Heart left ventricle (tissue), 16 donors: ENCODE results near the gene ZNF507. TPM values are rescaled to one million over a fixed set of nuclear protein-coding genes. Genes with fewer than 3 reads are reported as not detected.

Experiments used
- ATAC-seq, 4 donors: fragments of 200-7000 bp; cut with Tn5 transposase; one replicate each; pipeline ENCODE4 v1.9.1; 2020 to 2022; ENCODE audit warnings: moderate library complexity in 4 of 4, mild to moderate bottlenecking in 3 of 4, moderate number of reproducible peaks in 1 of 4
- DNase-seq, 5 donors: peaks; one replicate each; pipeline ENCODE4 v3.0.0-alpha.2; 2020
- H3K27ac ChIP-seq, 12 donors: fragments of 200-600 bp; sonication (generic) in 4 of 12; one replicate each; pipeline versions ENCODE4 v1.5.0 to v1.8.0; 2016 to 2022; ENCODE audit warnings: mild to moderate bottlenecking in 2 of 12
- H3K27me3 ChIP-seq, 9 donors: fragments of 200-600 bp; sonication (generic) in 2 of 9; one replicate each; pipeline versions ENCODE4 v1.5.1 to v1.8.0; 2016 to 2022; ENCODE audit warnings: mild to moderate bottlenecking in 3 of 9
- H3K36me3 ChIP-seq, 9 donors: fragments of 200-600 bp; sonication (generic) in 2 of 9; one replicate each; pipeline versions ENCODE4 v1.5.0 to v1.8.0; 2018 to 2022; ENCODE audit warnings: mild to moderate bottlenecking in 2 of 9
- H3K4me1 ChIP-seq, 12 donors: fragments of 200-600 bp; sonication (generic) in 4 of 12; one replicate each; pipeline versions ENCODE4 v1.5.0 to v1.8.0; 2016 to 2022; ENCODE audit warnings: mild to moderate bottlenecking in 3 of 12
- H3K4me3 ChIP-seq, 12 donors: fragments of 200-600 bp; sonication (generic) in 4 of 12; one replicate each; pipeline versions ENCODE4 v1.5.0 to v1.8.0; 2017 to 2022; ENCODE audit warnings: mild to moderate bottlenecking in 9 of 12, moderate library complexity in 4 of 12
- H3K9me3 ChIP-seq, 12 donors: fragments of 200-600 bp; sonication (generic) in 4 of 12; one replicate each; pipeline versions ENCODE4 v1.5.0 to v1.8.0; 2016 to 2022; ENCODE audit warnings: mild to moderate bottlenecking in 1 of 12
- CTCF ChIP-seq, 12 donors: fragments of 200-600 bp; sonication (generic) in 4 of 12; IDR thresholded peaks; one replicate each; pipeline versions ENCODE4 v1.5.0 to v1.8.0; 2018 to 2022; ENCODE audit warnings: antibody characterized with exemption in 12 of 12, mild to moderate bottlenecking in 5 of 12
- POLR2A ChIP-seq, 2 donors: fragments of 450-650 bp; IDR thresholded peaks; one replicate each; pipeline ENCODE4 v1.6.1; 2017; ENCODE audit warnings: antibody characterized with exemption in 2 of 2, mild to moderate bottlenecking in 2 of 2, moderate library complexity in 2 of 2
- WGBS, 4 donors: extraction: QIAGEN DNeasy Blood & Tissue Kit in 2 of 4; methylation state at CpG; one replicate each; pipeline versions ENCODE4 v1.1.5 to v1.1.7; 2013 to 2018; 5-methylcytosine and 5-hydroxymethylcytosine counted together
- intact Hi-C, 10 donors: fragments of 100-400 bp; cut with DNase I; formaldehyde crosslinking; loops; one replicate each; pipeline versions ENCODE4 v1.11.1 to v1.14.2; 2022
- polyA plus RNA-seq, 2 donors: library from polyadenylated mRNA; stranded (reverse); fragments of 200-250 nt; gene quantifications; one replicate each; pipeline ENCODE4 v1.2.3, GENCODE V29; 2013
- total RNA-seq, 9 donors: library from RNA; depleted of rRNA in 2 of 9; stranded (reverse); fragments of >200 nt in 2 of 9; fragmentation: NEBNext Ultra II Directional in 3 of 9; extraction: Animal tissue kit (Norgen Biotek cat#: 25700) in 3 of 9; gene quantifications; one replicate each; pipeline versions ENCODE4 v1.1.0 to v1.2.4, GENCODE V29; 2016 to 2023
- donor health status: ischemic (EF 13 %, LVEDD 7.1; RV severe dilation, severe dysfunction).
- donor health status: healthy with polysubstance abuse.
- donor health status: DM: no; HTN: yes; CAD: no.
- donor health status: DM: no; HTN: no; CAD: no.
- donor health status: ischemic (EF 25% LVEDD 6.9; RV normal size, moderate dysfunction).
- donor health status: ischemic (EF 25% LVEDD 5.7; RV mildly dilated, moderate dysfunction).
- donor health status: healthy.
- donor health status: DM: yes; HTN: yes; CAD: no.
- donor health status: ischemic (EF 35%, LVEDD 5.7; RV mildly dilated, moderate dysfunction).
- donor health status: nonischemic (EF 11% LVEDD 7.7; RV severe dilation, severe dysfunction).
- donor health status: DM: yes; HTN: yes; CAD: no.
- donor health status: PGD.
- donor health status: ischemic (EF 29% LVEDD 5.4; RV normal size, mild dysfunction).
- donor health status: nonischemic (EF 23%, LVEDD 6.1; RV moderate dilation, normal function).

ZNF507 gene
- total and polyA plus RNA-seq, 11 donors: 4.2 to 27.3 (median 16.9) TPM

GRCh38 chr19:32363632-32364031 lies 18.2 kb downstream of the ZNF507 start:
- 96 to 98% (median 96%) methylated on average over 3 of the region's 3 CpGs for WGBS, 4 donors
- Histone ChIP-seq H3K27me3 (peaks cover 0 to 37% (median 0%) of the 10 kb centered on the region in 9 donors), H3K36me3 (peaks cover 0 to 85% (median 65%) of the 10 kb centered on the region in 9 donors), H3K27ac (peak overlapping the region in 9 of 12 donors; percentile 13 to 76 (median 59)), H3K9me3 (no peaks in the 10 kb centered on the region), H3K4me1 (peaks cover 0 to 36% (median 11%) of the 10 kb centered on the region in 12 donors), H3K4me3 (no peak overlapping the region)
- DNase-seq (no peak), ATAC-seq (peak in 1 of 4 donors; percentile 45)
- no peak for TF ChIP-seq POLR2A (IDR thresholded peaks at IDR 0.05)
- no peak for TF ChIP-seq CTCF (IDR thresholded peaks at IDR 0.05)
- intact Hi-C loops: no loop called here

- ATAC-seq: peak in 3 of 4 donors; percentile 54 to 76 (median 75)
- H3K36me3 ChIP-seq: peaks cover 0 to 81% (median 64%) of the 10 kb centered on the region in 9 donors
Observed at GRCh38 chr19:32364040-32364439, 18.6 kb downstream of the ZNF507 start.

GRCh38 chr19:32367063-32367462 lies 21.7 kb downstream of the ZNF507 start:
- ATAC-seq (no peak), DNase-seq (no peak)
- no peak overlapping the region for H3K27ac ChIP-seq
- peaks cover 0 to 27% (median 0%) of the 10 kb centered on the region in 9 donors for H3K27me3 ChIP-seq
- no peaks in the 10 kb centered on the region for H3K9me3 ChIP-seq
- H3K36me3 ChIP-seq: peaks cover 0 to 72% (median 58%) of the 10 kb centered on the region in 9 donors
- H3K4me1 ChIP-seq: peaks cover 0 to 42% (median 11%) of the 10 kb centered on the region in 12 donors
- 81 to 93% (median 85%) methylated on average over 6 of the region's 6 CpGs for WGBS, 4 donors
- TF ChIP-seq POLR2A (IDR thresholded peaks at IDR 0.05): no peak
- TF ChIP-seq CTCF (IDR thresholded peaks at IDR 0.05): no peak
- H3K4me3 ChIP-seq: no peak overlapping the region
- intact Hi-C loops: no loop called here

More at GRCh38 chr19:32364040-32364439, 18.6 kb downstream of the ZNF507 start:
- no peak for TF ChIP-seq CTCF (IDR thresholded peaks at IDR 0.05)
- Histone ChIP-seq H3K27ac (peak overlapping the region in 9 of 12 donors; percentile 13 to 76 (median 59)), H3K4me1 (peaks cover 0 to 40% (median 11%) of the 10 kb centered on the region in 12 donors), H3K27me3 (peaks cover 0 to 33% (median 0%) of the 10 kb centered on the region in 9 donors), H3K4me3 (no peak overlapping the region), H3K9me3 (no peaks in the 10 kb centered on the region)
- intact Hi-C loops: no loop called here
- 88 to 98% (median 95%) methylated on average over 1 of the region's 1 CpG for WGBS, 4 donors
- no peak for DNase-seq

GRCh38 chr19:32367948-32368536 lies 22.6 kb downstream of the ZNF507 start:
- WGBS, 4 donors: 84 to 95% (median 90%) methylated on average over 3 of the region's 3 CpGs
- intact Hi-C loops: no loop called here
- H3K4me1 ChIP-seq: peaks cover 0 to 40% (median 10%) of the 10 kb centered on the region in 12 donors
- no peaks in the 10 kb centered on the region for H3K9me3 ChIP-seq
- TF ChIP-seq CTCF (IDR thresholded peaks at IDR 0.05) (no peak), POLR2A (IDR thresholded peaks at IDR 0.05) (no peak)
- H3K27me3 ChIP-seq: peaks cover 0 to 19% (median 0%) of the 10 kb centered on the region in 9 donors
- ATAC-seq (peak in 3 of 4 donors; percentile 41 to 47 (median 43)), DNase-seq (no peak)
- H3K4me3 ChIP-seq: no peak overlapping the region
- peak overlapping the region in 4 of 12 donors; percentile 18 to 43 (median 38) for H3K27ac ChIP-seq
- H3K36me3 ChIP-seq: peaks cover 0 to 74% (median 59%) of the 10 kb centered on the region in 9 donors
